ENCODE measurements around the gene HELB. TPM values are rescaled to one million over a fixed set of nuclear protein-coding genes. Genes with fewer than 3 reads are reported as not detected.

Gene HELB
- polyA plus RNA-seq (2012; ENCODE audit: insufficient read length, low read depth), result 0.14 TPM

- peak; percentile 56; the same call in 1 of the 2 replicates for TF ChIP-seq SIN3A (IDR thresholded peaks at IDR 0.05; ENCODE audit: borderline replicate concordance, insufficient read depth, low read length)
- peak; percentile 70; the same call in 1 of the 2 replicates for TF ChIP-seq TAF1 (IDR thresholded peaks at IDR 0.05; ENCODE audit: borderline replicate concordance, insufficient read depth, low read length)
- peak; percentile 76 for TF ChIP-seq POLR2AphosphoS5 (IDR thresholded peaks at IDR 0.05; ENCODE audit: low read depth, low read length)
- peak; percentile 11 for TF ChIP-seq FOXP2 (optimal IDR thresholded peaks at IDR 0.05; ENCODE audit: borderline replicate concordance, extremely low read depth, extremely low read length, insufficient read depth)
- TF ChIP-seq REST (IDR thresholded peaks at IDR 0.05; ENCODE audit: insufficient read depth in 1 of 2, low read depth in 2 of 2, low read length in 2 of 2), result 0 out of 4 replicates have a peak, but pooled peaks of 1 of the 2 experiments have one; percentile 14
These were observed at the start of gene HELB for GRCh38 chr12:66301944-66302826. HELB (plus strand) TSS chr12:66302493; CDS start chr12:66302604, 111 bp downstream.

- TF ChIP-seq REST (IDR thresholded peaks at IDR 0.05; ENCODE audit: insufficient read depth in 1 of 2, low read depth in 2 of 2, low read length in 2 of 2) (no peak), SIN3A (IDR thresholded peaks at IDR 0.05; ENCODE audit: borderline replicate concordance, insufficient read depth, low read length) (no peak), TAF1 (IDR thresholded peaks at IDR 0.05; ENCODE audit: borderline replicate concordance, insufficient read depth, low read length) (no peak), FOXP2 (optimal IDR thresholded peaks at IDR 0.05; ENCODE audit: borderline replicate concordance, extremely low read depth, extremely low read length, insufficient read depth) (no peak), POLR2AphosphoS5 (IDR thresholded peaks at IDR 0.05; ENCODE audit: low read depth, low read length) (no peak)
These were observed 49.5 kb upstream of the HELB start for GRCh38 chr12:66252771-66253170.

DNA sequence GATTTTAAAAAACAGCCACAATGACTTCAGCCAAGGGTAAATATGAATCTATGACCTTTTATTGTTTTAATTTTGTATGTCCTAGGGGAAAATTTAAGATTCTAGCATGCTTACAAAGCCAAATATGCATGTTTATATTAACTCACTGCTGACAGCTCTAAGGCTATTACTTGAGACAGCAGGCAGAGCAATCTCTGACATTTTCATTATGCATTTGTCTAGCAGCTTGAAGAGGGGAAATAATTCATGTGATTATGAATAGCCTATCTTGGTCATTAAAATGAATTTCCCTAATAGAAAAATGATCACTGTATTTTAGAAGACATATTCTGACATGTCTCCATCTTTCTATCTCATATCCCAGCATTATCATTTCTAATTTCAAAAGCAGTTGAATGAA is 46.6 kb upstream of the HELB start:
- TF ChIP-seq SIN3A (IDR thresholded peaks at IDR 0.05; ENCODE audit: borderline replicate concordance, insufficient read depth, low read length), result no peak
- no peak for TF ChIP-seq FOXP2 (optimal IDR thresholded peaks at IDR 0.05; ENCODE audit: borderline replicate concordance, extremely low read depth, extremely low read length, insufficient read depth)
- TF ChIP-seq REST (IDR thresholded peaks at IDR 0.05; ENCODE audit: insufficient read depth in 1 of 2, low read depth in 2 of 2, low read length in 2 of 2), result no peak
- no peak for TF ChIP-seq TAF1 (IDR thresholded peaks at IDR 0.05; ENCODE audit: borderline replicate concordance, insufficient read depth, low read length)
- no peak for TF ChIP-seq POLR2AphosphoS5 (IDR thresholded peaks at IDR 0.05; ENCODE audit: low read depth, low read length)

DNA sequence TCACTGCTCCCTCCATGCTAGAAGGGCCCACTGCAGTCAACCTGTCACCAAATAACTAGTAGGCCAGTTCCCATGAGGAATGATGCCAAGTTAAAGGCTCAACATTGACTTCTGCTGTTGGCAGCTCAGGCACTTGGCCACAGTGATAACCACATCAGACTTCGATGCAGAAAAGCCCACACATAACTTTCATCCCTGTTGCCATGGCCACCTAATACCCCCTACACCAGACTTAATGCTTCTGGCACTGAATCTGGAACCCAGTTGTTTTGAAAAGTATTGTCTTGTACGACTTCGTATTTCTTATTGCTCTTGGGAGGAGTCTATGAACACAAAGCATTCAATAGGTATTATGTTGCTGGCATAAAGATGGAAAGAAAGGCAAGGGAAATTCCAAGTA is 44.3 kb upstream of the HELB start:
- TF ChIP-seq REST (IDR thresholded peaks at IDR 0.05; ENCODE audit: insufficient read depth in 1 of 2, low read depth in 2 of 2, low read length in 2 of 2) (no peak), POLR2AphosphoS5 (IDR thresholded peaks at IDR 0.05; ENCODE audit: low read depth, low read length) (no peak), TAF1 (IDR thresholded peaks at IDR 0.05; ENCODE audit: borderline replicate concordance, insufficient read depth, low read length) (no peak), SIN3A (IDR thresholded peaks at IDR 0.05; ENCODE audit: borderline replicate concordance, insufficient read depth, low read length) (no peak), FOXP2 (optimal IDR thresholded peaks at IDR 0.05; ENCODE audit: borderline replicate concordance, extremely low read depth, extremely low read length, insufficient read depth) (no peak)
